ENCODE measurements around the gene HOXD4.

HOXD4 gene

GRCh38 chr2:176103742-176104315 lies 47.5 kb upstream of the HOXD4 start:
- H3K4me1 ChIP-seq (ENCODE audit: low read length): peaks cover 13% of the 10 kb centered on the region
- no peak overlapping the region for H3K4me3 ChIP-seq (ENCODE audit: low read length)
- no peak overlapping the region for H3K27ac ChIP-seq (ENCODE audit: low read length)
- H3K36me3 ChIP-seq (replicated peaks; ENCODE audit: low read depth, low read length): no peaks in the 10 kb centered on the region
- no peak overlapping the region for H3K9ac ChIP-seq (ENCODE audit: low read length)
- TF ChIP-seq EZH2phosphoT487 (IDR thresholded peaks at IDR 0.05; ENCODE audit: low read depth): no peak
- TF ChIP-seq CTCF (IDR thresholded peaks at IDR 0.05; ENCODE audit: low read depth, low read length): no peak
- H3K27me3 ChIP-seq (ENCODE audit: low read depth, low read length): no peaks in the 10 kb centered on the region
- H3K4me2 ChIP-seq (ENCODE audit: low read length): peak overlapping the region; percentile 11; the same call in 1 of the 2 replicates
- no peaks in the 10 kb centered on the region for H3K79me2 ChIP-seq (ENCODE audit: low read length)
- no peaks in the 10 kb centered on the region for H4K20me1 ChIP-seq (ENCODE audit: insufficient read depth, low read length)
- H2AFZ ChIP-seq (ENCODE audit: low read depth, low read length): no peak overlapping the region
- H3K9me3 ChIP-seq (ENCODE audit: insufficient read depth, low read length): no peaks in the 10 kb centered on the region

GRCh38 chr2:176104316-176105077 lies 46.9 kb upstream of the HOXD4 start:
- no peak overlapping the region for H2AFZ ChIP-seq (ENCODE audit: low read depth, low read length)
- TF ChIP-seq CTCF (IDR thresholded peaks at IDR 0.05; ENCODE audit: low read depth, low read length) (no peak), EZH2phosphoT487 (IDR thresholded peaks at IDR 0.05; ENCODE audit: low read depth) (no peak)
- no peaks in the 10 kb centered on the region for H3K27me3 ChIP-seq (ENCODE audit: low read depth, low read length)
- H3K9ac ChIP-seq (ENCODE audit: low read length): no peak overlapping the region
- H3K36me3 ChIP-seq (replicated peaks; ENCODE audit: low read depth, low read length): no peaks in the 10 kb centered on the region
- no peaks in the 10 kb centered on the region for H3K79me2 ChIP-seq (ENCODE audit: low read length)
- no peak overlapping the region for H3K4me3 ChIP-seq (ENCODE audit: low read length)
- no peaks in the 10 kb centered on the region for H3K9me3 ChIP-seq (ENCODE audit: insufficient read depth, low read length)
- peaks cover 14% of the 10 kb centered on the region for H3K4me1 ChIP-seq (ENCODE audit: low read length)
- H4K20me1 ChIP-seq (ENCODE audit: insufficient read depth, low read length): no peaks in the 10 kb centered on the region
- H3K27ac ChIP-seq (ENCODE audit: low read length): peak overlapping the region; percentile 37; the same call in 1 of the 2 replicates
- H3K4me2 ChIP-seq (ENCODE audit: low read length): peak overlapping the region; percentile 11; the same call in 1 of the 2 replicates

GRCh38 chr2:176105078-176105729 lies 46.1 kb upstream of the HOXD4 start:
- H3K9me3 ChIP-seq (ENCODE audit: insufficient read depth, low read length): no peaks in the 10 kb centered on the region
- no peak overlapping the region for H3K4me3 ChIP-seq (ENCODE audit: low read length)
- H3K9ac ChIP-seq (ENCODE audit: low read length): no peak overlapping the region
- no peak overlapping the region for H3K4me2 ChIP-seq (ENCODE audit: low read length)
- H2AFZ ChIP-seq (ENCODE audit: low read depth, low read length): no peak overlapping the region
- no peak for TF ChIP-seq CTCF (IDR thresholded peaks at IDR 0.05; ENCODE audit: low read depth, low read length)
- TF ChIP-seq EZH2phosphoT487 (IDR thresholded peaks at IDR 0.05; ENCODE audit: low read depth): no peak
- no peaks in the 10 kb centered on the region for H3K36me3 ChIP-seq (replicated peaks; ENCODE audit: low read depth, low read length)
- no peaks in the 10 kb centered on the region for H3K27me3 ChIP-seq (ENCODE audit: low read depth, low read length)
- H4K20me1 ChIP-seq (ENCODE audit: insufficient read depth, low read length): no peaks in the 10 kb centered on the region
- H3K4me1 ChIP-seq (ENCODE audit: low read length): peaks cover 21% of the 10 kb centered on the region
- no peaks in the 10 kb centered on the region for H3K79me2 ChIP-seq (ENCODE audit: low read length)
- H3K27ac ChIP-seq (ENCODE audit: low read length): no peak overlapping the region

All from OCI-LY3 (cell line).